Osteocyte (in vitro differentiated cells): ENCODE results near the gene SYT2. TPM values are rescaled to one million over a fixed set of nuclear protein-coding genes. Genes with fewer than 3 reads are reported as not detected.
"Not testable (repeated sequence)": the region's sequence is repeated elsewhere in the genome, so short reads cannot be mapped to it uniquely, and the experiment has no call there.

Experiments used
- DNase-seq: peaks from one replicate; pipeline ENCODE4 v3.0.0; 2021; ENCODE audit warnings: mixed read lengths; ENCODE audit not compliant: unreplicated experiment; ENCODE audit errors: extremely low spot score
- H3K27ac Mint-ChIP-seq: one replicate; pipeline ENCODE4 v1.8.0; 2021; ENCODE audit warnings: mild to moderate bottlenecking, mixed read lengths; ENCODE audit not compliant: unreplicated experiment
- H3K27me3 Mint-ChIP-seq: one replicate; pipeline ENCODE4 v1.8.0; 2021; ENCODE audit warnings: mixed read lengths; ENCODE audit not compliant: unreplicated experiment
- H3K36me3 Mint-ChIP-seq: one replicate; pipeline ENCODE4 v1.8.0; 2021; ENCODE audit warnings: mixed read lengths; ENCODE audit not compliant: unreplicated experiment
- H3K4me1 Mint-ChIP-seq: one replicate; pipeline ENCODE4 v1.8.0; 2021; ENCODE audit warnings: mixed read lengths; ENCODE audit not compliant: unreplicated experiment
- H3K4me3 Mint-ChIP-seq: one replicate; pipeline ENCODE4 v1.8.0; 2021; ENCODE audit warnings: mild to moderate bottlenecking, moderate library complexity, mixed read lengths; ENCODE audit not compliant: unreplicated experiment
- H3K9me3 Mint-ChIP-seq: one replicate; pipeline ENCODE4 v1.8.0; 2021; ENCODE audit warnings: mixed read lengths; ENCODE audit not compliant: unreplicated experiment
- total RNA-seq: library from RNA; stranded (reverse); gene quantifications from 2 replicates; pipeline ENCODE4 v1.2.1, GENCODE V29; 2021
- TF ChIP-seq, protein P1 (sequence below): fragments of 200-600 bp; sonication (generic); IDR thresholded peaks from 2 replicates; pipeline ENCODE4 v1.5.0; 2021; ENCODE audit warnings: antibody characterized with exemption, mild to moderate bottlenecking, moderate library complexity

Gene SYT2
- total RNA-seq, 1 donor from 2014 or later: not detected

DNA sequence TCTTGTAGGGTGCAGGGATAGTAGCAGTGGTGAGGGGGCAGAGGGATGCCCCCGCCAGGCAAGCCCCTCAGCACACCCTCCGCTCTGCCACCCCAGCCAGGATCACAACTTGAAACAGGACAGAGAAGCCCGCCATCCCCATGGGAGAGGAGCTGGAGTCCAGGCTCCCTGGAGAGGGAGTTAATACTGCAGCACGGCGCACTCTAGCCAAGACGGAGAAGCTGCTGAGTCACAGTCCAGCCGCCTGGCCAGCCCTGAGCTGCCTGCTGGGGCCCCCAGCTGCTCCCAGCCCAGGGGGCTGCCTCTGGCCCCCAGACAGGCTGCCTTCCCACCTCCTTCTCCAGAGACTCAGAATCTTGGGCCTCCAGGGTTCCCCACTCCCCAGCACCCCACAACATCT lies 87.2 kb downstream of the SYT2 start:
- no peaks in the 10 kb centered on the region for H3K27me3 Mint-ChIP-seq
- H3K4me3 Mint-ChIP-seq: no peak overlapping the region
- no peak for DNase-seq
- peak overlapping the region; percentile 50 for H3K27ac Mint-ChIP-seq
- no peaks in the 10 kb centered on the region for H3K36me3 Mint-ChIP-seq
- no peaks in the 10 kb centered on the region for H3K9me3 Mint-ChIP-seq
- peaks cover 16% of the 10 kb centered on the region for H3K4me1 Mint-ChIP-seq
- TF ChIP-seq, protein P1, sequence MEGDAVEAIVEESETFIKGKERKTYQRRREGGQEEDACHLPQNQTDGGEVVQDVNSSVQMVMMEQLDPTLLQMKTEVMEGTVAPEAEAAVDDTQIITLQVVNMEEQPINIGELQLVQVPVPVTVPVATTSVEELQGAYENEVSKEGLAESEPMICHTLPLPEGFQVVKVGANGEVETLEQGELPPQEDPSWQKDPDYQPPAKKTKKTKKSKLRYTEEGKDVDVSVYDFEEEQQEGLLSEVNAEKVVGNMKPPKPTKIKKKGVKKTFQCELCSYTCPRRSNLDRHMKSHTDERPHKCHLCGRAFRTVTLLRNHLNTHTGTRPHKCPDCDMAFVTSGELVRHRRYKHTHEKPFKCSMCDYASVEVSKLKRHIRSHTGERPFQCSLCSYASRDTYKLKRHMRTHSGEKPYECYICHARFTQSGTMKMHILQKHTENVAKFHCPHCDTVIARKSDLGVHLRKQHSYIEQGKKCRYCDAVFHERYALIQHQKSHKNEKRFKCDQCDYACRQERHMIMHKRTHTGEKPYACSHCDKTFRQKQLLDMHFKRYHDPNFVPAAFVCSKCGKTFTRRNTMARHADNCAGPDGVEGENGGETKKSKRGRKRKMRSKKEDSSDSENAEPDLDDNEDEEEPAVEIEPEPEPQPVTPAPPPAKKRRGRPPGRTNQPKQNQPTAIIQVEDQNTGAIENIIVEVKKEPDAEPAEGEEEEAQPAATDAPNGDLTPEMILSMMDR: no peak

DNA sequence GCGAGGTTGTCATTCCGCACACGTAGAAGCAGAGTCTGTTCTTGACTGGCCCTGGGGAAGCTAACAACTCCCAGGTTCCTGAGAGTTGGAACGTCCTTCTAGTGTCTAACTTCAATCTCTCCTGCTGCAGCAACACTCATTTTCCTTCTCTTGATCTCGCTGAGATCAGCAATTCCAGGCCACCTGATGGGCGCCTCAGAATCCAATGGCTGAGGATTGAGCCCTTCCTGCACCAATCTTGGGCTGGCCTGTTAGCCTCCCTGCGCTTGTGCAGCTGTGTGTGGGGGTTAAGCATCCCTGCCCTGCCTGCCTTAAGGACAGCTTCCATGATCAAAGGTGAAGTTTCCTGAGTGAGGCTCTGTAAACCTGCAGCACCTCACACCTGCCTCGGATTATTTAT lies 87.9 kb downstream of the SYT2 start:
- Mint-ChIP-seq H3K27me3 (no peaks in the 10 kb centered on the region), H3K27ac (no peak overlapping the region), H3K36me3 (no peaks in the 10 kb centered on the region), H3K4me1 (peaks cover 22% of the 10 kb centered on the region), H3K9me3 (no peaks in the 10 kb centered on the region), H3K4me3 (no peak overlapping the region)
- no peak for DNase-seq
- TF ChIP-seq, protein P1: no peak

DNA sequence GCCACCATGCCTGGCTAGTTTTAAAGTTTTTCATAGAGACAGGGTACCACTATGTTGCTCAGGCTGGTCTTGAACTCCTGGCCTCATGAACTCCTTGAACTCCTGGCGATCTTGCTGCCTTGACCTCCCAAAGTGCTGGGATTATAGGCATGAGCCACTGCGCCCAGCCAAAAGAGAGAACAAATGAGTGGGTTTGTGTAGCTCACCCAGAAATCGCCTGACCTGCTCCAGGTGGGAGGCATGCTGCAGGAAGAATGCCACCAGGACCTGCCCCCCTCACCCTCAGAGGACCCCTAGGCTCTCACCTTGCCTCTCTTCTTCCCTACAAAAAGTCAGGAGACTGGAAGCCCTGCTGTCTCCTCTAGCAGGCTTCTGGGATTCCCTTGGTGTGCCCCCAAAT lies 88.8 kb downstream of the SYT2 start:
- TF ChIP-seq, protein P1: no peak
- H3K4me1 Mint-ChIP-seq: peaks cover 31% of the 10 kb centered on the region
- no peaks in the 10 kb centered on the region for H3K27me3 Mint-ChIP-seq
- H3K36me3 Mint-ChIP-seq: no peaks in the 10 kb centered on the region
- H3K9me3 Mint-ChIP-seq: no peaks in the 10 kb centered on the region
- no peak for DNase-seq
- H3K27ac Mint-ChIP-seq: no peak overlapping the region
- H3K4me3 Mint-ChIP-seq: no peak overlapping the region

DNA sequence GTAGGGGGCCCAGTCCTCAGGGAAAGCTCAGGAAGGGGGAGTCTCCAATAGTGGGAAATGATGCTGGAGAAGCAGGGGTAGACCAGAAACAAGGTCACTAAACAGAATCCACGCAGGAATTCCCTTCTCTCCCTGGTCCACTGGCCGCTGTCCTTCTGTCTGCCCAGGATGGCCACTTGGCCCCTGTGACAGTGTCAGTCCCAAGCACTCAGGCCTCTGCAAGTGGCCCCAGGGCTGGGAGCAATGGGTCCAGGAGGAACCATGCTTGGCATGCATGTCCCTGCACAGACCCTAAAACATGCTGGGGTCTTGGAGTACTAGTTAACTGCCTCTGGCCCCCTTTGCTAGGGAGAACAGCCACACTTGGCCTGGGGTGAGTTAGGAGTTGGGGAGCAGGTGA lies 90.2 kb downstream of the SYT2 start:
- H3K36me3 Mint-ChIP-seq, DNase-seq, H3K9me3 Mint-ChIP-seq, H3K27me3 Mint-ChIP-seq, H3K27ac Mint-ChIP-seq, H3K4me3 Mint-ChIP-seq: not testable (repeated sequence)
- peaks cover 45% of the 10 kb centered on the region for H3K4me1 Mint-ChIP-seq

DNA sequence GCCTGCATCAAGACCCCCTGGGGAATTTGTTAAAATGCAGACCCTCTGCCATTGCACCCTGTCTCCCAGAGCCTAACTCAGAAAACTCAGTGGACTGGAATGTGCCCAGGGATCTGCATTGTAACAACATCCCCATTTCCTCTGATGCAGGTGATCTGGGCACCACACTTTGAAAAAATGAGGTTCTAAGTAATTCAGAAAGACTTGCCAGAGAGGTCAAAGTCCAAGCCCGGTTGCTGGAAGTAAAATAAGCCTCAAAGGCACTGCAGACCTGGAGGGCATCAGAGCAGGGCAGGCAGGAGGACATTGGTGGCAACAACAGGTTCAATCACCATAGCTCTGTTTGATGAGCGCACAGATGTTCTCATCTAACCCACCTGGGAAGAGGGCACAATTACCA lies 90.7 kb downstream of the SYT2 start:
- TF ChIP-seq, protein P1: no peak
- H3K4me1 Mint-ChIP-seq: peaks cover 50% of the 10 kb centered on the region
- H3K36me3 Mint-ChIP-seq: no peaks in the 10 kb centered on the region
- no peaks in the 10 kb centered on the region for H3K9me3 Mint-ChIP-seq
- no peak overlapping the region for H3K4me3 Mint-ChIP-seq
- no peak overlapping the region for H3K27ac Mint-ChIP-seq
- no peaks in the 10 kb centered on the region for H3K27me3 Mint-ChIP-seq
- DNase-seq: no peak

DNA sequence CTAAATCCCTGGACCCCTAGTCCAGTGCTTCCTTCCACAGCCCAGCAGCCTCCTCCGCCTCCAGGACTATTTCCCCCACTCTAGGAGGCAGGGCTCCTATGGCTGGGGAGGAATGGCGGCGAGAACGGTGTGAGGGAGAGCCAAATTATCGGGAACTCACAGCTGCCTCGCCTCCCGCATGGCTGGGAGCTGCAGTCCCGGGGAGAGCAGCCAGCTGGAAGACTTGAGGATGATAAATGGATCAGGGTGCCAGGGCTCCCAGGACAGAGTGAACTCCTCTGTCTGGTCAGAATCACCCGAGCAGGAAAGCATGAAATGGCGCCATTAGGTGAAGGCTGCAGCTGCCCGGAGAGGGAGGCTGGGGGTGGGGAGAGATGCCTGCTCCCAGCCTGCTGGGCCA lies 91.2 kb downstream of the SYT2 start:
- not testable (repeated sequence) for H3K36me3 Mint-ChIP-seq, H3K27me3 Mint-ChIP-seq, DNase-seq, H3K4me3 Mint-ChIP-seq, H3K9me3 Mint-ChIP-seq
- Mint-ChIP-seq H3K27ac (peak overlapping the region; percentile 71), H3K4me1 (peaks cover 55% of the 10 kb centered on the region)
